Heart right ventricle (tissue), 16 donors: Measurements from ENCODE around the gene PTDSS2. TPM values are rescaled to one million over a fixed set of nuclear protein-coding genes. Genes with fewer than 3 reads are reported as not detected.

Experiments used
- ATAC-seq, 8 donors: fragments of 200-7000 bp; cut with Tn5 transposase; one replicate each; pipeline ENCODE4 v1.9.1; 2020; ENCODE audit warnings: mild to moderate bottlenecking in 8 of 8, moderate library complexity in 8 of 8, moderate number of reproducible peaks in 1 of 8
- DNase-seq, 2 donors: peaks; one replicate each; pipeline ENCODE4 v3.0.0-alpha.2; 2020
- H3K27ac ChIP-seq, 10 donors: fragments of 200-600 bp; sonication (generic) in 2 of 10; one replicate each; pipeline versions ENCODE4 v1.5.0 to v1.8.0; 2020 to 2022; ENCODE audit warnings: mild to moderate bottlenecking in 3 of 10
- H3K27me3 ChIP-seq, 7 donors: fragments of 200-600 bp; one replicate each; pipeline ENCODE4 v1.8.0; 2021 to 2022; ENCODE audit warnings: mild to moderate bottlenecking in 2 of 7
- H3K36me3 ChIP-seq, 9 donors: fragments of 200-600 bp; sonication (generic) in 1 of 9; one replicate each; pipeline versions ENCODE4 v1.5.0 to v1.8.0; 2020 to 2022; ENCODE audit warnings: mild to moderate bottlenecking in 2 of 9
- H3K4me1 ChIP-seq, 9 donors: fragments of 200-600 bp; sonication (generic) in 1 of 9; one replicate each; pipeline versions ENCODE4 v1.5.0 to v1.8.0; 2020 to 2022; ENCODE audit warnings: mild to moderate bottlenecking in 4 of 9
- H3K4me3 ChIP-seq, 10 donors: fragments of 200-600 bp; sonication (generic) in 2 of 10; one replicate each; pipeline versions ENCODE4 v1.5.0 to v1.8.0; 2020 to 2022; ENCODE audit warnings: mild to moderate bottlenecking in 7 of 10, moderate library complexity in 2 of 10
- H3K9me3 ChIP-seq, 11 donors: fragments of 200-600 bp in 10 of 11; sonication (generic) in 2 of 11; one replicate each; pipeline versions ENCODE4 v1.5.0 to v1.8.0; 2013 to 2022; ENCODE audit warnings: mild to moderate bottlenecking in 2 of 11, control low read depth in 1 of 11, moderate library complexity in 1 of 11
- CTCF ChIP-seq, 9 donors: fragments of 200-600 bp; sonication (generic) in 2 of 9; IDR thresholded peaks; one replicate each; pipeline versions ENCODE4 v1.5.0 to v1.8.0; 2021 to 2022; ENCODE audit warnings: antibody characterized with exemption in 9 of 9, mild to moderate bottlenecking in 5 of 9, moderate library complexity in 1 of 9
- WGBS, 2 donors: extraction: QIAGEN DNeasy Blood & Tissue Kit; methylation state at CpG; one replicate each; pipeline ENCODE4 v1.1.7; 2013; ENCODE audit warnings: inconsistent platforms in 1 of 2; 5-methylcytosine and 5-hydroxymethylcytosine counted together
- intact Hi-C, 10 donors: fragments of 100-400 bp; cut with DNase I; formaldehyde crosslinking; loops; one replicate each; pipeline versions ENCODE4 v1.11.1 to v1.14.2; 2022
- polyA plus RNA-seq, 2 donors: library from polyadenylated mRNA; stranded (reverse); fragments of 200-250 nt; gene quantifications; one replicate each; pipeline ENCODE4 v1.2.3, GENCODE V29; 2013
- total RNA-seq, 10 donors: library from RNA; stranded (reverse); fragmentation: NEBNext Ultra II Directional in 3 of 10; extraction: Animal tissue kit (Norgen Biotek cat#: 25700) in 3 of 10; gene quantifications; one replicate each; pipeline versions ENCODE4 v1.2.1 to v1.2.4, GENCODE V29; 2021 to 2023
- donor health status: Arrhythmogenic right ventricular cardiomyopathy.
- donor health status: ischemic (EF 13 %, LVEDD 7.1; RV severe dilation, severe dysfunction).
- donor health status: healthy with polysubstance abuse.
- donor health status: DM: no; HTN: yes; CAD: no.
- donor health status: DM: no; HTN: no; CAD: no.
- donor health status: ischemic (EF 25% LVEDD 6.9; RV normal size, moderate dysfunction).
- donor health status: ischemic (EF 25% LVEDD 5.7; RV mildly dilated, moderate dysfunction).
- donor health status: healthy.
- donor health status: DM: yes; HTN: yes; CAD: no.
- donor health status: Ischemic cardiomyopathy.
- donor health status: ischemic (EF 35%, LVEDD 5.7; RV mildly dilated, moderate dysfunction).
- donor health status: nonischemic (EF 11% LVEDD 7.7; RV severe dilation, severe dysfunction).
- donor health status: DM: yes; HTN: yes; CAD: no.
- donor health status: PGD.
- donor health status: ischemic (EF 29% LVEDD 5.4; RV normal size, mild dysfunction).
- donor health status: nonischemic (EF 23%, LVEDD 6.1; RV moderate dilation, normal function).

The PTDSS2 gene
- total and polyA plus RNA-seq, 12 donors = 16.7 to 55.5 (median 26.3) TPM

GRCh38 chr11:539971-540481 lies 89.9 kb downstream of the PTDSS2 start:
- Histone ChIP-seq H3K9me3 (no peaks in the 10 kb centered on the region), H3K27me3 (peaks cover 0 to 25% (median 14%) of the 10 kb centered on the region in 7 donors), H3K36me3 (peaks cover 0 to 2% (median 0%) of the 10 kb centered on the region in 9 donors), H3K4me3 (no peak overlapping the region), H3K4me1 (peaks cover 6 to 21% (median 19%) of the 10 kb centered on the region in 9 donors), H3K27ac (no peak overlapping the region)
- intact Hi-C loops = loop anchor here in 1 of 10 donors (10.0 kb wide), 1 partner anchor 85 kb away; the partner anchor contains the start of genes CDHR5 and SCT
- WGBS, 2 donors = 89 to 90% methylated on average over 8 of the region's 8 CpGs
- TF ChIP-seq CTCF (IDR thresholded peaks at IDR 0.05) = no peak
- no peak for ATAC-seq
- DNase-seq = no peak

Other genes starting within 250 kb of the PTDSS2 start
- gene BET1L, start 242.9 kb upstream of the PTDSS2 start, total RNA-seq = 10 to 100 TPM; 18.7 to 32.0 (median 20.7) TPM
- gene BET1L, start 242.9 kb upstream of the PTDSS2 start, polyA plus RNA-seq = 10 to 100 TPM; 12.4 to 23.5 TPM
- gene RIC8A, start 242.6 kb upstream of the PTDSS2 start, total RNA-seq = 10 to 100 TPM; 38.4 to 82.1 (median 59.5) TPM
- gene RIC8A, start 242.6 kb upstream of the PTDSS2 start, polyA plus RNA-seq = 10 to 100 TPM; 38.6 to 76.4 TPM
- gene SIRT3, start 213.9 kb upstream of the PTDSS2 start, total RNA-seq = 10 to 100 TPM; 33.1 to 50.2 (median 35.5) TPM
- gene SIRT3, start 213.9 kb upstream of the PTDSS2 start, polyA plus RNA-seq = 10 to 100 TPM; 18.5 to 23.3 TPM
- 100 to 1,000 TPM in 3 of 10 donors, 10 to 100 TPM in 7; 78.7 to 110 (median 90.4) TPM for gene PSMD13, start 213.3 kb upstream of the PTDSS2 start, total RNA-seq
- gene PSMD13, start 213.3 kb upstream of the PTDSS2 start, polyA plus RNA-seq = 100 to 1,000 TPM; 129 to 163 TPM
- gene NLRP6, start 171.9 kb upstream of the PTDSS2 start, total RNA-seq = under 1 TPM in 4 of 10 donors, not detected in 6; 0.09 to 0.25 (median 0.12) TPM
- gene NLRP6, start 171.9 kb upstream of the PTDSS2 start, polyA plus RNA-seq = under 1 TPM; 0.07 to 0.09 TPM
- gene PGGHG, start 161.2 kb upstream of the PTDSS2 start, total RNA-seq = 10 to 100 TPM in 1 of 10 donors, 1 to 10 TPM in 9; 3.3 to 10.8 (median 5.9) TPM
- 10 to 100 TPM; 15.9 to 45.3 TPM for gene PGGHG, start 161.2 kb upstream of the PTDSS2 start, polyA plus RNA-seq
- gene IFITM5, start 150.8 kb upstream of the PTDSS2 start, total RNA-seq = not detected
- gene IFITM5, start 150.8 kb upstream of the PTDSS2 start, polyA plus RNA-seq = not detected
- 100 to 1,000 TPM in 7 of 10 donors, 10 to 100 TPM in 3; 57.2 to 333 (median 144) TPM for gene IFITM2, start 142.5 kb upstream of the PTDSS2 start, total RNA-seq
- 100 to 1,000 TPM; 423 to 843 TPM for gene IFITM2, start 142.5 kb upstream of the PTDSS2 start, polyA plus RNA-seq
- gene IFITM1, start 136.2 kb upstream of the PTDSS2 start, total RNA-seq = 100 to 1,000 TPM in 4 of 10 donors, 10 to 100 TPM in 6; 51.6 to 182 (median 94.9) TPM
- gene IFITM1, start 136.2 kb upstream of the PTDSS2 start, polyA plus RNA-seq = 100 to 1,000 TPM; 235 to 427 TPM
- gene IFITM3, start 129.4 kb upstream of the PTDSS2 start, total RNA-seq = 100 to 1,000 TPM in 9 of 10 donors, 10 to 100 TPM in 1; 94.1 to 591 (median 172) TPM
- 1,000 to 10,000 TPM in 1 of 2 donors, 100 to 1,000 TPM in 1; 676 to 1,409 TPM for gene IFITM3, start 129.4 kb upstream of the PTDSS2 start, polyA plus RNA-seq
- 1 to 10 TPM in 1 of 10 donors, under 1 TPM in 6, not detected in 3; 0.09 to 1.6 (median 0.25) TPM for gene B4GALNT4, start 80.8 kb upstream of the PTDSS2 start, total RNA-seq
- gene B4GALNT4, start 80.8 kb upstream of the PTDSS2 start, polyA plus RNA-seq = 1 to 10 TPM in 1 of 2 donors, under 1 TPM in 1; 0.75 to 1.7 TPM
- 1 to 10 TPM in 4 of 10 donors, under 1 TPM in 6; 0.19 to 3.0 (median 0.74) TPM for gene PKP3, start 56.1 kb upstream of the PTDSS2 start, total RNA-seq
- gene PKP3, start 56.1 kb upstream of the PTDSS2 start, polyA plus RNA-seq = under 1 TPM; 0.13 to 0.80 TPM
- 10 to 100 TPM; 20.4 to 52.4 (median 30.0) TPM for gene SIGIRR, start 35.3 kb upstream of the PTDSS2 start, total RNA-seq
- gene SIGIRR, start 35.3 kb upstream of the PTDSS2 start, polyA plus RNA-seq = 100 to 1,000 TPM in 1 of 2 donors, 10 to 100 TPM in 1; 56.0 to 187 TPM
- 1 to 10 TPM in 1 of 10 donors, under 1 TPM in 5, not detected in 4; 0.05 to 2.3 (median 0.19) TPM for gene ANO9, start 8.3 kb upstream of the PTDSS2 start, total RNA-seq
- gene ANO9, start 8.3 kb upstream of the PTDSS2 start, polyA plus RNA-seq = under 1 TPM; 0.13 to 0.37 TPM
- gene RNH1, start 57.0 kb downstream of the PTDSS2 start, total RNA-seq = 100 to 1,000 TPM; 118 to 221 (median 153) TPM
- 100 to 1,000 TPM in 1 of 2 donors, 10 to 100 TPM in 1; 37.4 to 189 TPM for gene RNH1, start 57.0 kb downstream of the PTDSS2 start, polyA plus RNA-seq
- gene HRAS, start 85.3 kb downstream of the PTDSS2 start, total RNA-seq = 10 to 100 TPM; 44.7 to 61.1 (median 54.5) TPM
- gene HRAS, start 85.3 kb downstream of the PTDSS2 start, polyA plus RNA-seq = 100 to 1,000 TPM; 107 to 132 TPM
- under 1 TPM in 8 of 10 donors, not detected in 2; 0.13 to 0.49 (median 0.19) TPM for gene LRRC56, start 87.2 kb downstream of the PTDSS2 start, total RNA-seq
- gene LRRC56, start 87.2 kb downstream of the PTDSS2 start, polyA plus RNA-seq = under 1 TPM; 0.26 to 0.37 TPM
- under 1 TPM in 8 of 10 donors, not detected in 2; 0.30 to 0.72 (median 0.45) TPM for gene LMNTD2, start 110.5 kb downstream of the PTDSS2 start, total RNA-seq
- gene LMNTD2, start 110.5 kb downstream of the PTDSS2 start, polyA plus RNA-seq = 1 to 10 TPM in 1 of 2 donors, under 1 TPM in 1; 0.41 to 1.4 TPM
- 1 to 10 TPM in 9 of 10 donors, under 1 TPM in 1; 0.96 to 4.0 (median 2.1) TPM for gene RASSF7, start 110.7 kb downstream of the PTDSS2 start, total RNA-seq
- 10 to 100 TPM in 1 of 2 donors, 1 to 10 TPM in 1; 6.9 to 14.2 TPM for gene RASSF7, start 110.7 kb downstream of the PTDSS2 start, polyA plus RNA-seq
- 10 to 100 TPM; 14.7 to 23.0 (median 18.5) TPM for gene PHRF1, start 126.2 kb downstream of the PTDSS2 start, total RNA-seq
- gene PHRF1, start 126.2 kb downstream of the PTDSS2 start, polyA plus RNA-seq = 10 to 100 TPM; 10.5 to 19.1 TPM
- 10 to 100 TPM in 5 of 10 donors, 1 to 10 TPM in 5; 4.5 to 20.2 (median 9.9) TPM for gene IRF7, start 165.7 kb downstream of the PTDSS2 start, total RNA-seq
- gene IRF7, start 165.7 kb downstream of the PTDSS2 start, polyA plus RNA-seq = 10 to 100 TPM; 12.2 to 48.4 TPM
- gene CDHR5, start 174.7 kb downstream of the PTDSS2 start, total RNA-seq = not detected
- gene CDHR5, start 174.7 kb downstream of the PTDSS2 start, polyA plus RNA-seq = not detected
- gene SCT, start 176.9 kb downstream of the PTDSS2 start, total RNA-seq = 1 to 10 TPM in 2 of 10 donors, under 1 TPM in 1, not detected in 7; 0.99 to 2.0 (median 1.0) TPM
- under 1 TPM in 1 of 2 donors, not detected in 1; 0.64 TPM for gene SCT, start 176.9 kb downstream of the PTDSS2 start, polyA plus RNA-seq
- under 1 TPM in 6 of 10 donors, not detected in 4; 0.19 to 0.72 (median 0.49) TPM for gene DRD4, start 187.0 kb downstream of the PTDSS2 start, total RNA-seq
- gene DRD4, start 187.0 kb downstream of the PTDSS2 start, polyA plus RNA-seq = under 1 TPM in 1 of 2 donors, not detected in 1; 0.09 TPM
- gene DEAF1, start 244.9 kb downstream of the PTDSS2 start, total RNA-seq = 10 to 100 TPM; 11.0 to 25.7 (median 15.5) TPM
- gene DEAF1, start 244.9 kb downstream of the PTDSS2 start, polyA plus RNA-seq = 10 to 100 TPM; 18.3 to 39.9 TPM
- gene TMEM80, start 245.5 kb downstream of the PTDSS2 start, total RNA-seq = 10 to 100 TPM; 10.6 to 24.2 (median 14.5) TPM
- gene TMEM80, start 245.5 kb downstream of the PTDSS2 start, polyA plus RNA-seq = 10 to 100 TPM; 10.1 to 21.4 TPM